Measurements from ENCODE around the gene ELF4.

DNA sequence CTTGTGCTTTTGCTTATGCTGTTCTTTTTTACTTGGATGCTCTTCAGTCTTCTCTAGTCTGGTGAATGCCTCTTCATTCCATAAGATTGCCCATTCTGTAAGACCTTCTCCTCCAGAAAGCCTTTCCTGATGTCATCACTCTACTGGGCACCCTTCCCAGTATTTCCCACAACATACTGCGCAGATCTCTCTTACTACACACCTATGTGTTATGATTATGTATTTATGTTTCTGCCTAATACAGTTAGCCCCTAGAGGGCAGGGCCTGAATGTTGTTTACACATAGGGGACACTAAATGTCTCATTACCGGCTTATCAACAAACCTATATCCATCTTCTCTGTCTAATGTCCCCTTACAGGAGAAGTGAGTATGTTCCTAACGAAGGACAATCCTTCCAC, 34.2 kb upstream of the ELF4 start:
- TF ChIP-seq POLR2A (IDR thresholded peaks at IDR 0.05; ENCODE audit: low read length) (no peak), GATA1 (IDR thresholded peaks at IDR 0.05; ENCODE audit: low read depth, low read length) (no peak)
